ENCODE measurements around the gene SMCO2.

Gene SMCO2

DNA sequence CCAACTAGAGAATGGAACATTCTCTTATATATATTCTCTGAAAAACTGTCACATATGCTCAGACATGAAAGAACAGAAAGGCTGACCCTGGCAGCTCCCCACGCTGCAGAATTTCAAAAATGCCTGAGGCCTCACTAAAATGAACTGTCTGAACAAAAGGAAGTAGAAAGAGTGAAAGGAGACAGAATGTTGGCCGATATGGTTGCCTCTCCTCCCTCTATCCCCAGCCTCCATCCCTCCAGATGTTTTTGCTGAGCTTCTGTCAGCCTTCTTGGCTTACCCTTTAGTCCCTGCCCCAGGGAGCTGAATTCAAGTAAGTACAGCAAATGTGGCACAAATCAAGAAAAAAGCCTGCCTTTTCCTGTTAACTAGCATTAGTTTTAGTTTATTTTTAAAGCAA, 6.9 kb downstream of the SMCO2 start:
- no peak for DNase-seq (ENCODE audit: low read depth)

- no peak for DNase-seq (ENCODE audit: low read depth)
Observed at GRCh38 chr12:27455589-27455988, 9.1 kb downstream of the SMCO2 start.

- DNase-seq (ENCODE audit: low read depth): no peak
Observed at GRCh38 chr12:27456618-27457017, 10.1 kb downstream of the SMCO2 start.

- DNase-seq (ENCODE audit: low read depth): no peak
Observed at GRCh38 chr12:27460471-27460978, 14.0 kb downstream of the SMCO2 start.

DNA sequence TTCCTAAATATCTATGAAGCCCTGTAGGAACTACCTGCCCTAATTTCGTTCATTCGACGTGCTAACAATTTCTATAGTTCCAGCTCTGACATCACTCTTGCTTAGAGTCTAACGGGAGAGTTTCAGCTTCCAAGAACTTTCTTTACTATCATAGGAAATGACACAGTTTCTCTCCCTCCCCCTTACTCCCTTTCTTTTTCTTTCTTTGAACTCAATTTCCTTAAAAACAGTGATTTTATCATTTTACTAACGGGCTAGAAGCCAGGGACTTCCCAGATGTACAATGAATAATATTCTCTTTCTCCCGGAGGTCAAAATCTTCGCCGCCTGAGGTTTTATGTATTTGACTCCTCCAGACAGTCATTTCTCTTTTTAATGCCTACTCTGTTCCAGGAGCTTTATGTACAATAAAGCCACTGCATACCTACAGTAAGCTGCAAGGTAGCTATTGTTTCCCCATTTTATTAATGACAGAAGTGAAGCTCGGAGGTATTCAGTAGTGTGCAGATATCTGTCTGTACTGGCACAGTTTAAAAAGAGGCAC, 15.7 kb downstream of the SMCO2 start:
- DNase-seq (ENCODE audit: low read depth): no peak

- no peak for DNase-seq (ENCODE audit: low read depth)
Observed at GRCh38 chr12:27462851-27463250, 16.3 kb downstream of the SMCO2 start.

DNA sequence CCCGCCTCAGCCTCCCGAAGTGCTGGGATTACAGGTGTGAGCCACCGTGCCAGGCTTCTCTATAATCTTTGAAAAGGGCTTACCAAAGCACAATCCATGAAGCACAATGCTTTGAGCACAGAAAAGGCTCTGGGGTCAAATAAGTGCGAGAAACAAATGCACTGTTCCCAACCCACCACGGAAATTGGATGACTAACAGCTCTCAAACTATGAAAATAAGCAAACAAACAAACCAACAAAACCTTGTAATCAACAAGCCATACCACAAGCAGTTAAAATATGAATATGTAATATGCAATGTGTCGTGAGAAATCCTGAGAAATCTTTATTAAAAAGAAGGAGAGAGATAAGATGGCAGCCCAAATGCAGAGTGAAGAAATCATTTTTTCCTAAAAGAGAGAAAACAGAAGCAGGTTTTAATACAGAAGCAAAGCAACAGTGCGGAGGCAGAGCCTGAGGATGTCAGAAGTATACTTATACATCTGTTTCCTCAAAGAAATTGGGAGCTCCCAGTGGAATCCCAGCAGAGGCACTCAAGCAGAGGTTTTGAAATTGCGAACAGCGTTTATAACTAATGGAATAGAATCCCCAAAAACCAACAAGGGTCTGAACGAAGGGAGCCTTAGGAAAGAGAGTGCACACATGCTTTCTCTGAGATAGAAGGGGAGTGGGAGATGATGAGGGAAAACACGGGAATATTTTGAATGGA, 17.1 kb downstream of the SMCO2 start:
- no peak for DNase-seq (ENCODE audit: low read depth)

DNA sequence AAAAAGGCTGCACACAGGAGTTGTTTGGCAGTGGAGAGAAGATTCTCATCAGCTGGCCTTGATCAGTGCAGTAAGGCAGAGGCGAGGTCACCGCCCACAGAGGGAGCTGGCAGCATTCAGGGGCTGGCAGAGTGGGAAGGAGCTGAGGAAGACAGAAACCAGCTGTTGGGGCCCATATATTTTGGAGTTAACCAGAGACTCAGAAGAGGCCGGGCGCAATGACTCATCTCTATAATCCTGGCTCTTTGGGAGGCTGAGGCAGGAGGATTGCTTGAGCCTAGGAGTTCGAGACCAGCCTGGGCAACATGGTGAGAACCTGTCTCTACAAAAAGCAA, 17.7 kb downstream of the SMCO2 start:
- DNase-seq (ENCODE audit: low read depth): no peak

GRCh38 chr12:27467641-27468040, 21.1 kb downstream of the SMCO2 start:
- no peak for DNase-seq (ENCODE audit: low read depth)

DNA sequence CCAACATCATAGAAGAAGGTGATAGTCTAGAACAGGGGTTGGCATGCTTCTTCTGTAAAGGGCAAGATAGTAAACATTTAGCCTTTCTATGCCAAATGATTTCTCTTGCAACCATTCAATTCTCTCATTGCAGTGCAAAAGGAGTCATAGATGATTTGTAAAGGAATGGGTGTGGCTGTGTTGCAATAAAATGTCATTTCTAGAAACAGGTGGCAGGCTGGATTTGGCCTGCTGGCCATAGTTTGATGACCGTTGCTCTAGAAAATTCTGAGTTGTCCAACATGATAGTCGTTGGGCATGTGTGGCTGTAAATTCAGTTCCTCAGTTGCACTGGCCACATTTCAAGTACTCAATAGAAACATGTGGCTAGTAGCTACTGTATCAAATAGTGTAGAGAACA, 21.7 kb downstream of the SMCO2 start:
- no peak for DNase-seq (ENCODE audit: low read depth)

- no peak for DNase-seq (ENCODE audit: low read depth)
Observed at GRCh38 chr12:27469176-27469736, 22.7 kb downstream of the SMCO2 start.

- DNase-seq (ENCODE audit: low read depth): no peak
Observed at GRCh38 chr12:27472604-27473003, 26.1 kb downstream of the SMCO2 start.

- DNase-seq (ENCODE audit: low read depth): no peak
Observed at GRCh38 chr12:27474344-27474743, 27.8 kb downstream of the SMCO2 start.

GRCh38 chr12:27477049-27477448, 30.5 kb downstream of the SMCO2 start:
- no peak for DNase-seq (ENCODE audit: low read depth)

DNA sequence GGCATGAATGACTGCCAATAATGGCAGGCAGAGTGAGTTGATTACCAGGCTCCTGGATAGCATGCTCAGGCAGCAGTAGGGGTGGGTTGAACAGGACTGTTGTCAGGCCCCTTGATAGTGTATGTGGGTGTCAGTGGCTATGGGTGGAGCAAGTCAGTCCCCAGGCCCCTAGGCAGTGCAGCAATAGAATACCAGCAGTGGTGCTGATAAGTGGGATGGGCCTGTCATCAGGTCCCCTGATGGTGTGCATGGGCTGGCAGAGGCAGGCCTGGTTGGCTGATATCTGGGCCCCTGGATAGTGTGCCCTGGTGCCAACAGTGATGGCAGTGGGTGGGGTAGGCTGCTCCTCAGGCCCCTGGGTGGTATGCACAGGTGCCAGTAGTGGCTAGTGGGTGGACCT, 32.4 kb downstream of the SMCO2 start:
- no peak for DNase-seq (ENCODE audit: low read depth)

GRCh38 chr12:27480016-27480415, 33.5 kb downstream of the SMCO2 start:
- DNase-seq (ENCODE audit: low read depth): no peak

DNA sequence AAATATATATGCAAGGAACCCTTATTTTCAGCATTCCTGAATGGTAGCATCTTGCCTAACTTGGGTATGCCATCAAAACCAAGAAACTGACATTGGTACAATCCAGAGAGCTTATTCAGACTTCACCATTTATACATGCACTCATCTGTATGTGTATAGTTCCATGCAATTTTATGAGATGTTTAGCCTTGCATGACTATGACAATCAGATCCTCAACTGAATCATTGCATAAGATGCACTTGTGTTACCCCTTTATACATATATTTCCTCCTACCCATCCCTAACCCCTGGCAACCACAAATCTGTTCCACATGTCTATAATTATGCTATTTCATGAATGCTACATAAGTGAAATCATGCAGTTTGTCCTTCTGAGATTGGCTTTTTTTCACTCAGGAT, 40.4 kb downstream of the SMCO2 start:
- DNase-seq (ENCODE audit: low read depth): no peak

GRCh38 chr12:27488479-27488878, 41.9 kb downstream of the SMCO2 start:
- no peak for DNase-seq (ENCODE audit: low read depth)

DNA sequence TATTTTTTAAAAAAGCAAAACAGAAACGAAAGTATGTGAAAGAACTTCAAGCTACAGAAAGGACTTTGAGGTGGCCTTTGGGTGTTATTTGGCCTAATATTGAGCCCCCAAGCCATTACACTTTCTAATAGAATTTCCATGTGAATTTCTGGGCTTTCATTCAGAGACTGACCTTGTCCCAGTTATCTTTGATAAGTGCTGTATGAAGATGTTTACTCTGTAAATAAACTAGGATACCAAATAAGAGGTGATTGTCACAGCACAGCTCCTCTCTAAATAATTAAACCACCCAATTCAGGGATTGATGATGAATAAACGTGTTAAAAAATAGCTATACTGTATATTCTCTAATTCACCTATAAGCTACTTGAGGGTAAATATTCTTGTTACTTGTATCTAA, 44.7 kb downstream of the SMCO2 start:
- no peak for DNase-seq (ENCODE audit: low read depth)

DNA sequence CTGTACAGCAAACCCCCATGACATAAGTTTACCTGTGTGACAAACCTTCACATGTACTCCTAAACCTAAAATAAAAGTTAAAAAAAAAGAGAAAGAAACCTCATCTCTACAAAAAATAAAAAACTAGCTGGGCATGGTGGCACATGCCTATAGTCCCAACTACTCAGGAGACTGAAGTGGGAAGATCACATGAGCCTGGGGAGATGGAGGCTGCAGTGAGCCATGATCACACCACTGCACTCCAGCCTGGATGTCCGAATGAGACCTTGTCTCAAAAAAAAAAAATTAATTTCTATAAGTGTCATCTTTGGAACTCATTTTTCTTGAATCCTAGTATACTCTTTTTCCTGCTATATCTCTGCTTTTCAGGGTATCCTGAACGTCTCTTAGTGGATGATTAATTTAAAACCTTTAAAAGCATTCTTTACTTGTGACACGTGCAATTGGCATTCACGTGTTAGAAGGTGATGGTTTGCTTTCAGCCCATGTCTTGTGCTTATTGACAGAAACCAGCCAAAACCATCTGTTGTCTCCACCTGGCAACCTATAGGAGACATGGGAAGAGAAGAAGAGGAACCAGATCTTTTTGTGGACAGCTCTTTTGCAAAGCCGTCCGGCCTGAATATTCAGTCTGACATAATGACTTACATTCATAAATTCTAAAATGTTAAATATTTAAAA, 46.9 kb downstream of the SMCO2 start:
- DNase-seq (ENCODE audit: low read depth): no peak

GRCh38 chr12:27497446-27497845, 50.9 kb downstream of the SMCO2 start:
- DNase-seq (ENCODE audit: low read depth): no peak

GRCh38 chr12:27498149-27498548, 51.6 kb downstream of the SMCO2 start:
- no peak for DNase-seq (ENCODE audit: low read depth)

- DNase-seq (ENCODE audit: low read depth): no peak
Observed at GRCh38 chr12:27498761-27499160, 52.2 kb downstream of the SMCO2 start.

Data from stimulated activated CD8-positive, alpha-beta memory T cell treated with anti-CD3 and anti-CD28 coated beads, Interleukin-15, amount 100 ng/mL, for 1 hour (primary cell).